Erythroblast (primary cell): Measurements from ENCODE around the gene ITPR1.

ENCODE experiments used
- DNase-seq, 2 experiments: peaks; one replicate each; lab custom pipeline; 2025; lab: John Stamatoyannopoulos, UW
- GATA1 ChIP-seq: IDR thresholded peaks from 2 replicates; pipeline ENCODE4 v1.6.1; 2011; ENCODE audit warnings: low read depth, mild to moderate bottlenecking, control low read depth, low read length, moderate library complexity
- POLR2A ChIP-seq: IDR thresholded peaks from 2 replicates; pipeline ENCODE4 v1.6.1; 2011; ENCODE audit warnings: mild to moderate bottlenecking, low read length

Gene ITPR1

DNA sequence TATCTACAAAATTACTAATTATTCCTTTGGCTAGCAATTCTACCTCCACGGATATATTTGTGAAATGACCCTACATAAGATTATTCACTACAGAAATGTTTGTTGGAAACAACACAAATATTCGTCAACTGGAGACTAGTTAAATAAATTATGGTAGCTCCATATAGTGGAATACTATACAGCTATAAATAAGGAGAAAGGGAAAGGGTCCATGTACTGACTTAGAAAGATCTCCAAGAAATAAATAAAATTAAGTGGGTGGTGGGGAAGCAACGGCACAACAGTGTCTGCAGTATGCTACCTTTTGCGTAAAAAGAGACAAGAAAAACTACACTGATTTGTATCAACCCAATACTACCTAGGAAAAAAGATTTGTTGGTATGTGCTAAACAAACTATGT, 389.4 kb downstream of the ITPR1 start:
- DNase-seq = no peak
- TF ChIP-seq POLR2A (no peak), GATA1 (no peak)

DNA sequence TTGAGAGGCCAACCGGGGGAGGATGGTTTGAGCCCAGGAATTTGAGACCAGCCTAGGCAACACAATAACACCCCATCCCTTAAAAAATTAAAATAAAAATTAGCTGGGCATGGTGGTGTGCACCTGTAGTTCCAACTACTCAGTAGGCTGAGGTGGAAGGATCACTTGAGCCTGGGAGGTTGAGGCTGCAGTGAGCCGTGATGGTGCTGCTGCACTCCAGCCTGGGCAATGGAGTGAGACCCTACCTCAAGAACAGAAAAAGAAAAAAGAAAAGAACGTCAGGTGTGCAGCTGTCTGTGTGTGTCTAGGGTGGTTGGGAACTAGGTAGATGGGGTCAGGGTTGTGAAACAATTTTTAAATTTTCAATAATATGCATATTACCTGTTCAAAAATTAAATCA, 389.9 kb downstream of the ITPR1 start:
- DNase-seq = no peak
- TF ChIP-seq POLR2A = no peak
- TF ChIP-seq GATA1 = no peak

DNA sequence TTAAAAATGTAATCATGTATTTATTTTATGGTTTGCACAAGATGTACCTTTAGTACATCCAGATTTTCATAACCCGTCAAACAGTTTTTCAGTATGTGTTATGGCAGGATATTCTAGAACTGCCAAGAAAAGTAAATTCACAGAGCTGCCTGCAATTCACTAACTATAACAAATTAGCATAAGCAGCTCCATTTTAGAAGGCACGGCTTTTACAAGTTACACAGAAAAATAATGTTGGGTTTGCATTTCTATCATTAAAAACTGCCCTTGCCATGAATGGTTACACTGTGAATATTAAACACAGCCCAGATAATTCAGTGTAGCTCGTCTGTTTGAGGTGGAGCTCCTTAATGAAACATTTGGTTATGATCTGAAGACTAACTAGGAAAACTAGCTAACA, 391.7 kb downstream of the ITPR1 start:
- no peak for DNase-seq
- TF ChIP-seq GATA1 (no peak), POLR2A (no peak)

DNA sequence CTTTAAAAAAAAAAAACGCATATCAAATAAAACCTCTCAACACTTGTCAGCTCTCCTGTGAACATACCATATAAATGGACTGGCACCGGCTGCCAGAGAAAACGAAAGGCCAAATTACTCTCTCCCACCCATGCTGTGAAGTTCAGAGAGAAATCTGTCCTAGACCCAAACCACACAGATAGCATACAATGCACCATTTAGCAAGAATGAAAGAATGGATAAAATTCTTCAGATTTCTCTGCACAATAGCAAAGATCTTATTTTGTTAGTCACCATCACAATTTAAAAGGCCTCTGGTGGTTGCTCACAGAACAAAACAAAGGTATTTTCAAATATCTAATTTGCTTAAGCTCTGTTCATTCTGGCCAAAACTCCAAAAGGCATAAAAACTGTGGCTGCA, 392.2 kb downstream of the ITPR1 start:
- no peak for DNase-seq
- TF ChIP-seq GATA1 = no peak
- no peak for TF ChIP-seq POLR2A

- DNase-seq = no peak
- TF ChIP-seq POLR2A (no peak), GATA1 (no peak)
Measured at GRCh38 chr3:4886448-4886847, 393.3 kb downstream of the ITPR1 start.

- TF ChIP-seq GATA1 = no peak
- TF ChIP-seq POLR2A = no peak
- DNase-seq = no peak
Measured at GRCh38 chr3:4887177-4887576, 394.0 kb downstream of the ITPR1 start.

- TF ChIP-seq POLR2A (no peak), GATA1 (no peak)
- DNase-seq = no peak
Measured at GRCh38 chr3:4888913-4889846, 396.0 kb downstream of the ITPR1 start.

GRCh38 chr3:4889896-4890295, 396.7 kb downstream of the ITPR1 start:
- no peak for DNase-seq
- TF ChIP-seq POLR2A = no peak
- no peak for TF ChIP-seq GATA1

GRCh38 chr3:4894891-4895530, 401.9 kb downstream of the ITPR1 start:
- no peak for DNase-seq
- TF ChIP-seq GATA1 (no peak), POLR2A (no peak)

- DNase-seq = no peak
- no peak for TF ChIP-seq POLR2A
- no peak for TF ChIP-seq GATA1
Measured at GRCh38 chr3:4895838-4896237, 402.7 kb downstream of the ITPR1 start.
